HG03025 (cell line): Measurements from ENCODE around the gene PGP.
"Not testable (repeated sequence)": the region's sequence is repeated elsewhere in the genome, so short reads cannot be mapped to it uniquely, and the experiment has no call there.

ENCODE experiments used
- ATAC-seq: cut with Tn5 transposase; IDR thresholded peaks from one replicate; pipeline ENCODE4 v1.9.1; 2021; ENCODE audit warnings: mild to moderate bottlenecking, moderate library complexity; ENCODE audit not compliant: unreplicated experiment, low FRiP score

Gene PGP

GRCh38 chr16:2204416-2205103 lies 10.1 kb downstream of the PGP start:
- ATAC-seq, result no peak

- ATAC-seq, result not testable (repeated sequence)
Observed at GRCh38 chr16:2203119-2203688, 11.4 kb downstream of the PGP start.

- ATAC-seq, result no peak
Observed at GRCh38 chr16:2200313-2200712, 14.3 kb downstream of the PGP start.

DNA sequence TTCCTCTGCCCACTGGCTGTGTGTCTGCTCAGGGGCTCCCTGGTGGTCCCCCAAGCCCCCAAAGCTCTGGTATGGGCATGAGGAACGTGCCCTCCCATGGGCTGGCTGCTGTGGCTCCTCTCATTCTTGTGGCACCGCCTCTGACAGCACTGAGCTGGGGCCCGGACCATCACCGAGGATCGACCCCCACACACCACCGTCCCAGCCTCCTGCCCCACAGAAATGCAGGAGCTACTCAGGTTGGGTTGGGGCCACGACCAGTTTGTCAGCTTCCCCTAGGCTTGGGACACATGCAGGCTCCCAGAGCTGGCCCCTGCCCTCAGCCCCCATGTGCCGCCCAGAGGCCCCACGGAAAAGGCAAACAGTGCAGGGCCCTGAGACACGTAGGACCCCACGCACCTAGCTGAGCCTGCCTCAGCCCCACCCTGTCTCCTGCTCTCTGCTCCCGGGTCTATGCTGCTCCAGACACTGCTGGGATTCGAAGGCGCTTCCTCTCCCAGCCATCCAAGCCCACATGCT lies 15.0 kb downstream of the PGP start:
- no peak for ATAC-seq

DNA sequence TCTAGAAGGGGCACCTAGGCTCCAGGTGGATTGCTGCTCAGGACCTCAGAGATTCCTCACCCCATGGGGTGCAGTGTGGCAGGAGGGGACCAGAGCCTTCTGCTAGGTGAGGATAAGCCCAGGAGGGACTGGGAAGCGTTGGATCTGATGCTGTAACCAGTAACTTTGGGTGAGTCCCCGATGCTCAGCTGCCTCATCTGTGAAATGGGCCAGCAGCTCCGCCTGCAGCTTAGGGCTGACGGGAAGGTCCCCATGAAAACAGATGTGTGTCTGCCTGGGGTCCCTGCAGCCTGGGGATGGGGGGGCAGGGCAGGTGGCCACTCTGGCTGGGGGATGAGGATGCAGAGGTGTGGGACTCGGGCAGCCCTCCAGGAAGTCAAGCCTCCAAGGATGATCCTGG lies 15.5 kb downstream of the PGP start:
- ATAC-seq, result no peak

DNA sequence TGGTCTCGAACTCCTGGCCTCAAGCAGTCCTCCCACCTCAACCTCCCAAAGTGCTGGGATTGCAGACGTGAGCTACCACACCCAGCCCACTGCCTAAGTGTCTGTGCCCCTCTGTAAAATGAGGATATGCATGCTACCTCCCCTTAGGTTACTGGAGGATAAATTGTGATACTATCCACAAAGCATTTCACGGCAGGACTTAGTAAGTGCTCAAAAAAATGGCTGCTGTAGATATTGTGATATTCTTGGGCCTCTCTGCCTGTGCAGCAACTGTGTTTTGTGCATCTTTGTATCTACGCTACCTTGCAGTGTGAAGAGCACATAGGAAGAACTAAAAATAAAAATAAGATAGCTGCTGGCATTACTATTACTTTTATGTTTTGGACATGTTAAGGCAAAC lies 16.4 kb downstream of the PGP start:
- no peak for ATAC-seq

DNA sequence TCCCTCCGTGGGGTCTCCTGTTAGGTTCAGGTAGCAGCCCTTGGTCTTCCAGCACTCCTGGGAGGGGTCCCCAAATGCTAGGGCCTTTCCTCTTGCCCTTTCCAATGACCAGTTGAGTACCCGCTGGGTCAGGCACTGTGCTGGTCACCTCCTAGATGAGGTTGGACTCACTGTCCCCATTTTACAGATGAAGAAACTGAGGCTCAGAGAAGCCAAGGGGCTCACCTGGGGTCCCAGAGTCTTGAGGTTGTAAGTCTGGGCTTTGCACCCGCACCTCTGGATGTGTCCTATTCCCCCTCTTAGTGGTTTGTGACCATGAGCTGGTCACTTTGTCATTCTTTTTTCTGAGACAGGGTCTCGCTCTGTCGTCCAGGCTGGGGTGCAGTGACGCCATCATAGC lies 16.9 kb downstream of the PGP start:
- ATAC-seq, result no peak

GRCh38 chr16:2196981-2197511 lies 17.6 kb downstream of the PGP start:
- ATAC-seq, result no peak

GRCh38 chr16:2196162-2196980 lies 18.3 kb downstream of the PGP start, which contains the start of gene CASKIN1:
Gene CASKIN1, minus strand, starts transcription at chr16:2196605. Its CDS starts 173 bp downstream, at chr16:2196432.
- no peak for ATAC-seq

- ATAC-seq, result no peak
Observed at GRCh38 chr16:2195322-2196161, 19.1 kb downstream of the PGP start.

DNA sequence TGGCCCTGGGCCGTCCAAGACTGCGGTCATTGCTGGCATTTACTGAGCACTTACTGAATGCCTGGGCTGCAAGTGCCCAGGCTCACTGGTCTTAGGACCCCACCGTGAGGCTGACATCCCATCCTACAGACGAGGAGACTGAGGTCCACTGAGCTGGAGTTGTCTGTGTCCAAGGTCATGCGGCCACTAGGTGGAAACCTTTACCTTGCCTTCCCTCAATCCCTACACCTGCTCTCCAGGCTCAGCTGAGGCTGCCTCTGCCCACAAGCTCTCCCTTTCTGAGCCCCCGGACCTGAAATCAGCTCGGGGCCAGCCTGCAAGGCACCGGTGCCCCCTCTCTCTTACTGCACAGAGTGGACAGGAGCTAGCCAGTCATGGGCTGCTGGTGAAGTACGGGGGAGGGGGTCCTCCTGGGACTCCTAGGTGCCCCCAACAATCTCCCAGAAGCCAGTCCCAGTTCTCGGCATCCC lies 19.8 kb downstream of the PGP start:
- no peak for ATAC-seq

DNA sequence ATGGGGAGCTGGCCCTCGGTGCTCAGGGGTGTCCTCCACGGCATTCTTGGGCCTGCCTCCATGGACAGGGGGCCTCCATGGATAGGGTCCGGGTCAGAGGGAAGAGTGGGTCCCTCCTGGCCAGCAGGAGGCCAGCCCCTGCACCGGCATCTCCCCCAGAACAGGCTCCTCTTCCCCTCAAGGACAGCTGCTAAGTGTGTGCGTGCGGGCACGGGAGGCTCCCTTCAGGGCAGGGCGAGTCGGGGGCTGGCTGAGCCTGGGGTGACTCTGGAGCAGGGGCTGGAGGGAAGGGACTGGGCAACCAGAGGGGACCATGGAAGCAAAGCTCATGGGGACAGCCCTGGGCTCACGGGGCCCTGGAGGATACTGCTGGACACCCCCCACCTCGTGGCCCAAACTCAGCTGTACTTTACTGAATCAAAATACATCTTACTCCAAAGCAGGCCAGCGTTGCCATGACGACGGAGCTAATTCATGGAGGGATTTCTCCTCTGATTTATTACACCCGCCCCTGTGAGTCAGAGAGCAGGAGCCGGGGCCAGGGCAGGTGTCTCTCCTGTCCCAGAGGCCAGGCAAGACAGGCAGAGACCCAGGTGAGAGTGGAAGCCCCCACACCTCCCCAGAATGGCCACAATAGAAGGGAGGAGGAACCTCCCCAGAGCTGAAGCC lies 20.3 kb downstream of the PGP start:
- ATAC-seq, result no peak

DNA sequence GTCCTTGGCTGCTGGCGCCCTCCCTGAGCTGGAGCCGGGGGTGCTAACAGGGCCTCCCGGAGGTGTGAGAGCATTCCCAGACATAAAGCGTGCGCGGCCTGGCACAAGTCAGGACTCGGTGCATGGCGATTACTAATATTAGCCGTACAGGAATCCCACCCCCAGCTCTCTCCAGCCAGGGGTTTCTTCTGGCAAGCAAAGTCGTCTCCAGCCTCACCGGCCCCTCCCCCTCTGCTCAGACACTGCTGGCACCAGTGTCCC lies 23.3 kb downstream of the PGP start:
- ATAC-seq, result no peak

DNA sequence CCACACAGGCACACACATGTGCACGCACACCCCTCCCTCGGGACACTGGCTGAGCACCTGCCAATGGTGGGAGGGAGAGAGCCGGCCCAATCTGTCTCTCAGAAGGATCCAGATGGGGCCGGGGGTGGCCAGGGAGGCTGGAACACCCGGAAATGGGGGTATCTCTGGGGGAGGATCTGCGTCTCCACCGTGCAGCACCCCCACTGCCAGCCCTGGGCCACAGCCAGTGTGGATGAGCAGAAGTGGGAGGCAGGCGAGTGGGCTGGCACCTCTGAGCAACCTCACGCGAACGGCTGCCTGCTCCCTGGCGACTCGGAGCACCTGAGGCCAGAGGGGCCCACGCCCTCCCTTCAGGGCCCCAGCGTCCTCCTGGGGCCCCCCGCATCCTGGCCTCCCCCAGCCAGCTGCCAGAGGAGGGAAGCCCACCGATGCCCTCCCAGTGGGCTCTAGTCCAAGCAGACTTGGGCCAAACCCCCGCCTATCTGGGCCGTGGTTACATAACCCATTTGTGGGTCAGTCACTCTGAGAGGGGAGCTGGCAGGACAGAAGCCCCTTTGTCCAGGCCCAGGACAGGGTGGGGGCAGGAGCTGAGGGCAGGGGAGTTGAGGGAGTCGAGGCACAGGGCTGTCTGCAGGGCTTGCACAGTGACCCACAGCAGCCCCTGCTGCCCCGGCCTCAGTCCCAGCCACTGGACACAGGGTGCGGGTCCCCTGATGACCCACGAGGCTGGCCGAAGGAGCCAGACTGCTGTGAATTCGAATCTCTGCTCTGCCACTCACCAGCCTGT lies 23.8 kb downstream of the PGP start:
- ATAC-seq, result no peak

GRCh38 chr16:2190002-2190658 lies 24.5 kb downstream of the PGP start:
- no peak for ATAC-seq

DNA sequence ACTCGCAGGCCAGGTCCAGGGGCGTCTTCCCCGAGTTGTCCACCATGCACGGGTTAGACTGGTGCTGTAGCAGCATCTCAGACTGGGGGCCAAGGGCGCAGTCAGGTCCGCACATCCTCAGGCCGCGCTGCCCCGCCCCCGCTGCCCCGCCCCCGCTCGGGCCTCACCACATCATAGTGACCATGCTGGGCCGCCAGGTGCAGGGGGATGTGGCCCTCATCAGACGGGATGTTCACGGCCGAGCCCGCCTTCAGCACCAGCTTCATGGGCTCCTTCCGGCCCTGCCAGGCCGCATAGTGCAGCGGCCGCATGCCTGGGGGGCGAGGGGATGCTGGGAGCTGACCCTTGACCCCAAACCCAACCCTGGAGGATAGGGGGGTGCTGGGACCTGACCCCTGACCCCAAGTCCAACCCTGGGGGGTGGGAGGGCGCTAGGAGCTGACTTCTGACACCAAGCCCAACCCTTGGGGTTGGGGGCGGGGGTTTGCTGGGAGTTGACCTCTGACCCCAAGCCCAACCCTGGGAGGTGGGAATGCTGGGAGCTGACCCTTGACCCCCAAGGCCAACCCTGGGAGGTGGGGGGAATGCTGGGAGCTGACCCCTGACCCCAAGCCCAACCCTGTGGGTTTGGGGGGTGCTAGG lies 25.3 kb downstream of the PGP start:
- no peak for ATAC-seq

DNA sequence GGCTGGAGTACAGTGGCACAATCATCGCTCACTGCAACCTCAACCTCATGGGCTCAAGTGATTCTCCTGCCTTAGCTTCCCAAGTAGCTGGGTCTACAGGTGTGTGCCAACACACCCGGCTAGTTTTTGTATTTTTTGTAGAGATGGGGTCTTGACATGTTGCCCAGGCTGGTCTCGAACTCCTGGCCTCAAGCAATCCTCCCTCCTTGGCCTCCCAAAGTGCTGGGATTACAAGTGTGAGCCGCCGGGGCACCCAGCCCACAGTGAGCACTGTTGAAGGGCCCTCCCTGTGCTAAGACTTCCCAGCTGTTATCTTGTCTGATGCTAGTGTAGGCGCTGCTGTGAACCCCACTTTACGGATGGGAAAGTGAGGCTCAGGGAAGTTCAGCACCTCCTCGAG lies 26.2 kb downstream of the PGP start:
- no peak for ATAC-seq

DNA sequence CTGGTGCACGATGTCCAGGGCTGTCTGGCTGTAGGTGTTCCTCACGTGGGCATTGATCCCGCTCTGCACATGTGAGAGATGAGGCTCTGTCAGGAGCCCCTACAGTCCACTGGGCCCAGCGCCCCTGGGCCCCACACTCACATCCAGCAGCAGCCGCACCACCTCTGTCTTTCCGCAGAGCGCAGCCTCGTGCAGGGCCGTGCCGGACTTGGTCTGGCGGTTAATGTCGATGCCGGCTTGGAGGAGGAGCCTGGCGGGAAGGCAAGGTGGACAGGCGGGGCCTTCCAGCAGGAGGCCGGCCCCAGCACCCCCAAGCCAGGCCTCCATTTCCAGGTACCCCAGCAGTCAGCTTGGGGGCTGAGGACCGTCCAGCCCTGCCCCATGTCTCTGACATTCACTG lies 27.4 kb downstream of the PGP start:
- no peak for ATAC-seq
